ENCODE measurements around the gene SIAH3. TPM values are rescaled to one million over a fixed set of nuclear protein-coding genes. Genes with fewer than 3 reads are reported as not detected.

SIAH3 gene
- total RNA-seq, 1 experiment from 2014 or later = not detected

DNA sequence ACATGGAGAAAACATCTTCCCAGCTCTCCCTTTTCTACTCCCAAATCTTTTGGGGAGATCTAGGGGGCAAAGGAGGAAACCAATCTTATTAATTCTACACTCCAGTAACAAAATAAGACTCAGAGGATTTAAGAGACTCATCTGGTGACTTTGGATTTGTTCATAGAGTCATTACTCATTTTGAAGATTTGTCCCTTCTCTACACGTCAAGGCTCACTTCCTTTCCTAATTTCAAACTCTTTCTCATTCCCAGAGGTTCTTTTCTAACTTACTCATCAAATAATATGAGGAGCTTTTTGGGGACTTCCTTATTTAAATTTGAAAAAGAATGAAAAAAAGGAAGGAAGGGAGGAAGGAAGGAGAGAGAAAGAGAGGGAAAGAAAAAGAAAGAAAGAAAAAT is 14.4 kb downstream of the SIAH3 start:
- BruUV-seq (replicated peaks) = no TSS peak
- ATAC-seq (no peak), DNase-seq (ENCODE audit: low read depth, low spot score) (no peak)
- peaks cover 10 to 12% of the 10 kb centered on the region in 2 experiments for H3K4me1 ChIP-seq (ENCODE audit: control insufficient read depth in 1 of 2, insufficient read depth in 2 of 2, low read length in 2 of 2)
- no peaks in the 10 kb centered on the region for H3K36me3 ChIP-seq (ENCODE audit: control insufficient read depth in 1 of 2, insufficient read depth in 2 of 2, low read length in 2 of 2)
- H3K27ac ChIP-seq (ENCODE audit: low read depth, low read length) = no peak overlapping the region
- H3K9ac ChIP-seq (ENCODE audit: low read length) = no peak overlapping the region
- H3K4me3 ChIP-seq (replicated peaks in 1 of 2; ENCODE audit: low read depth in 1 of 2, low read length in 2 of 2) = no peak overlapping the region
- ChIA-PET CTCF (no interaction called here), POLR2A (no interaction called here), RAD21 (ENCODE audit: low non-redundant PET in 1 of 2, low total read pairs in 2 of 2, uncharacterized antibody in 2 of 2, unreplicated experiment in 2 of 2) (no interaction called here)
- no peaks in the 10 kb centered on the region for H3K9me3 ChIP-seq (ENCODE audit: control insufficient read depth in 1 of 2, insufficient read depth in 1 of 2, low read depth in 1 of 2, low read length in 2 of 2)
- no peaks in the 10 kb centered on the region for H3K79me2 ChIP-seq (ENCODE audit: insufficient read depth, low read length)
- TF ChIP-seq, protein P1, sequence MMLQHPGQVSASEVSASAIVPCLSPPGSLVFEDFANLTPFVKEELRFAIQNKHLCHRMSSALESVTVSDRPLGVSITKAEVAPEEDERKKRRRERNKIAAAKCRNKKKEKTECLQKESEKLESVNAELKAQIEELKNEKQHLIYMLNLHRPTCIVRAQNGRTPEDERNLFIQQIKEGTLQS (IDR thresholded peaks at IDR 0.05) = no peak
- TF ChIP-seq RAD21 (IDR thresholded peaks at IDR 0.05; ENCODE audit: low read depth) = no peak
- TF ChIP-seq, protein P2, sequence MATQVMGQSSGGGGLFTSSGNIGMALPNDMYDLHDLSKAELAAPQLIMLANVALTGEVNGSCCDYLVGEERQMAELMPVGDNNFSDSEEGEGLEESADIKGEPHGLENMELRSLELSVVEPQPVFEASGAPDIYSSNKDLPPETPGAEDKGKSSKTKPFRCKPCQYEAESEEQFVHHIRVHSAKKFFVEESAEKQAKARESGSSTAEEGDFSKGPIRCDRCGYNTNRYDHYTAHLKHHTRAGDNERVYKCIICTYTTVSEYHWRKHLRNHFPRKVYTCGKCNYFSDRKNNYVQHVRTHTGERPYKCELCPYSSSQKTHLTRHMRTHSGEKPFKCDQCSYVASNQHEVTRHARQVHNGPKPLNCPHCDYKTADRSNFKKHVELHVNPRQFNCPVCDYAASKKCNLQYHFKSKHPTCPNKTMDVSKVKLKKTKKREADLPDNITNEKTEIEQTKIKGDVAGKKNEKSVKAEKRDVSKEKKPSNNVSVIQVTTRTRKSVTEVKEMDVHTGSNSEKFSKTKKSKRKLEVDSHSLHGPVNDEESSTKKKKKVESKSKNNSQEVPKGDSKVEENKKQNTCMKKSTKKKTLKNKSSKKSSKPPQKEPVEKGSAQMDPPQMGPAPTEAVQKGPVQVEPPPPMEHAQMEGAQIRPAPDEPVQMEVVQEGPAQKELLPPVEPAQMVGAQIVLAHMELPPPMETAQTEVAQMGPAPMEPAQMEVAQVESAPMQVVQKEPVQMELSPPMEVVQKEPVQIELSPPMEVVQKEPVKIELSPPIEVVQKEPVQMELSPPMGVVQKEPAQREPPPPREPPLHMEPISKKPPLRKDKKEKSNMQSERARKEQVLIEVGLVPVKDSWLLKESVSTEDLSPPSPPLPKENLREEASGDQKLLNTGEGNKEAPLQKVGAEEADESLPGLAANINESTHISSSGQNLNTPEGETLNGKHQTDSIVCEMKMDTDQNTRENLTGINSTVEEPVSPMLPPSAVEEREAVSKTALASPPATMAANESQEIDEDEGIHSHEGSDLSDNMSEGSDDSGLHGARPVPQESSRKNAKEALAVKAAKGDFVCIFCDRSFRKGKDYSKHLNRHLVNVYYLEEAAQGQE (IDR thresholded peaks at IDR 0.05; ENCODE audit: low read depth) = no peak
- TF ChIP-seq, protein P3, sequence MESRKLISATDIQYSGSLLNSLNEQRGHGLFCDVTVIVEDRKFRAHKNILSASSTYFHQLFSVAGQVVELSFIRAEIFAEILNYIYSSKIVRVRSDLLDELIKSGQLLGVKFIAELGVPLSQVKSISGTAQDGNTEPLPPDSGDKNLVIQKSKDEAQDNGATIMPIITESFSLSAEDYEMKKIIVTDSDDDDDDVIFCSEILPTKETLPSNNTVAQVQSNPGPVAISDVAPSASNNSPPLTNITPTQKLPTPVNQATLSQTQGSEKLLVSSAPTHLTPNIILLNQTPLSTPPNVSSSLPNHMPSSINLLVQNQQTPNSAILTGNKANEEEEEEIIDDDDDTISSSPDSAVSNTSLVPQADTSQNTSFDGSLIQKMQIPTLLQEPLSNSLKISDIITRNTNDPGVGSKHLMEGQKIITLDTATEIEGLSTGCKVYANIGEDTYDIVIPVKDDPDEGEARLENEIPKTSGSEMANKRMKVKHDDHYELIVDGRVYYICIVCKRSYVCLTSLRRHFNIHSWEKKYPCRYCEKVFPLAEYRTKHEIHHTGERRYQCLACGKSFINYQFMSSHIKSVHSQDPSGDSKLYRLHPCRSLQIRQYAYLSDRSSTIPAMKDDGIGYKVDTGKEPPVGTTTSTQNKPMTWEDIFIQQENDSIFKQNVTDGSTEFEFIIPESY (IDR thresholded peaks at IDR 0.05; ENCODE audit: extremely low read depth, insufficient replicate concordance, low read length) = no peak
- no peak for TF ChIP-seq CBX3 (IDR thresholded peaks at IDR 0.05; ENCODE audit: low read depth)
- no peak for TF ChIP-seq SIN3A (IDR thresholded peaks at IDR 0.05; ENCODE audit: low read depth)
- H2AFZ ChIP-seq (ENCODE audit: low read depth, low read length, poor library complexity, severe bottlenecking) = no peak overlapping the region
- intact Hi-C loops (cut with micrococcal nuclease) = no loop called here
- no peaks in the 10 kb centered on the region for H4K20me1 ChIP-seq (ENCODE audit: insufficient read depth)
- H3K9me2 ChIP-seq (ENCODE audit: insufficient read depth) = no peaks in the 10 kb centered on the region
- H3K4me2 ChIP-seq (ENCODE audit: low read length) = no peak overlapping the region
- 0 out of 2 replicates have a peak, but pooled peaks cover 2% of the 10 kb centered on the region for H3K27me3 ChIP-seq (ENCODE audit: insufficient read depth, low read length)
